Activated naive CD4-positive, alpha-beta T cell treated with Interleukin-2 at 50 U/mL for 16 hours (primary cell): ENCODE data around the gene GRPEL1.

Experiments used
- DNase-seq: peaks from one replicate; pipeline ENCODE4 v3.0.0-alpha.2; 2020

The GRPEL1 gene

GRCh38 chr4:7043284-7044136 is 24.4 kb downstream of the GRPEL1 start, which contains the start of gene TADA2B:
TSS of gene TADA2B (plus strand) at chr4:7043372. CDS start at chr4:7043580, 208 bp downstream.
- peak; percentile 59 for DNase-seq

GRCh38 chr4:7042503-7043283 is 25.2 kb downstream of the GRPEL1 start:
- peak; percentile 94 for DNase-seq

GRCh38 chr4:7041801-7042502 is 25.9 kb downstream of the GRPEL1 start:
- DNase-seq: no peak

DNA sequence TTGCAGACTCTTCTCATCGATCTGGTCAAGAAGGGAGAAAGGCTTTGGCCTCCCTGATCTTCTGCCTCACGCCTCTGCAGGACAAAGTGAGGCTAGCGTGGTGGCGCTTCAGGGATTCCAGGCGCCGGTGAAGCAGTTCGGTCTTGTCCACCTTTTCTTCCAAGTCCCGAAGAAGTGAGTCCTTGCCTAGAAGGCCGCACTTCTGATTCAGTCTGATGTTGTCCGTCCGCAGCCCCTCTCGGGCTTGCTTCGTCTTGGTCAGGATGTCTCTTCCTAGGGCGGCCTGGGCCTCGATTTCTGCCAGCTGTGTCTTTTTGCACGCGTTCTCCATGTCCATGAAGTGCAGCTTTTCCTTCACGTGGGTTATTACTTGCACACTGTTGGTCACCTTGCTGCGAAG is 26.6 kb downstream of the GRPEL1 start:
- DNase-seq: no peak

DNA sequence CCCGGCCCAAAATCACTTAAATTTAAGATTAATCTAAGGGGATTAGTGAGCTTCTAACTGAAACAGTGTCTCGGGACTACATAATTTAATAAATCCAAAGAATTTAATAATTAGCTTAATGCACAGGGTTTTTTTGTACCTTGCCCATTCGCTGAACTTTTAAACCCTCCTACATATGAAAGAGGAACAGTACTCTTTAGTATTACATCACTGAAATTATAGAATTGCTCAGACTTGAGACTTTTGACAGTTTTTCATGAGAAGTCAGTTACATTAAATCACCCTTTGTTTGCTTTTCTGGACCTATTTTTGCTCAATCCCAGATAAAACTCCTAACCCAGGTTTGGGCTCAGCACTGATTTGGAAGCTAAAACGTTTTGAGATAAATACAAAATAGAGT is 27.1 kb downstream of the GRPEL1 start:
- no peak for DNase-seq

DNA sequence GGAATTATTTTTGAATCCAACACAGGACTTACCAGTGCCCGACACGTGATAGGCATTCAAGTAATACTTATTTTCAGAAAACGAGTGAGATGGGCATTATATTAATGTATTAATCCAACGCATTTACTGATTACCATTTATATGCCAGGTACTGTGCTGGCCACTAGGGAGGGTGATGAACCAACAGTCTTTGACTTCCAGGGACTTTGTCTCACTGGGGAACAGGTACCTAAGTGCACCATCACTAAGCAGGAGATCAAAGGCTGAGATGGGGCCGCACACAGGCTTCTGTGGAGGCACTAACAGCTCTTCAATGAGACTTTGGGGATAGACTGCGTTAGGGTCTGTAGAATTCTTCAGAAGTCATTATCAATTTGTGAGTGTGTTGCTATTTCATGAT is 30.4 kb downstream of the GRPEL1 start:
- no peak for DNase-seq

DNA sequence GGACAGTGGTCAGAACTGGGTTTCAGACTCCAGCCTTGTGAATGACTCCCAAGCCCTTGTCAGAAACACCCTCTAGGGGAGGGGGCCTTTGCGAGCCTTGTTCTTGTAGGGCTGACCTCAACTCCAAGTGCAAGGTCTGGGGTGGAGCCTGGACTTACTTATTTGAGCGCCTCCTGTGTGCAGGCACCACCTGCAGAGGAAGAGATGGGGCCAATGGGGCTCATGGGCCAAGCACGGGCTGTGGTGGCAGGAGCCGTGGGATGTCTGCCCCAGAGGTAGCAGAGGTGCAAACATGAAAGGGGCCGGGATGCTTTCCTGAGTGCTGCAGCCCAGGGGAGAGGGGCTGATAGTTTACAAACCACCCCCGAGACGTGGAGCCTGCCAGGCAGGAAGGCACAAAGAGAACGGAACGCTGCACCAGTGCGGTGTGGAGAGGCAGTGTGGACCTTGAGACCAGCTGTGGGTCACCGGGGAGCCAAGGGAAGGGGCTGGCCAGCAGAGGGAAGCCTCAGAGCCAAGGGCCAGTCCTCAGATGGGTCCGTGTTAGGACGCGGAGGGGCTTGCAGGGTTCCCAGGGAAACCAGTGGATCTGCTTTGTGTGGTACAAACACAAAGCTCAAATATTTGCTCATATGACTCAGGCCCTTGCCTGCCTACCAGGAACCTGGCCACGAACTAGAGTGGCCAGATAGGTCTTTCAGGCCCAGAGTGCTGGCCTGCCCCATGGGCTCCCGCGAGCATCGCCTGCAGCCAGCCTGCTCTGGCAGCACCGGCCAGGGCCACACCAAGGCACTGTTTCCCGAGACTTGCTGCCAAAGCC is 33.4 kb downstream of the GRPEL1 start:
- DNase-seq: no peak

GRCh38 chr4:7032596-7032995 is 35.3 kb downstream of the GRPEL1 start:
- DNase-seq: no peak

- DNase-seq: no peak
Observed at GRCh38 chr4:7031558-7032449, 36.1 kb downstream of the GRPEL1 start.

DNA sequence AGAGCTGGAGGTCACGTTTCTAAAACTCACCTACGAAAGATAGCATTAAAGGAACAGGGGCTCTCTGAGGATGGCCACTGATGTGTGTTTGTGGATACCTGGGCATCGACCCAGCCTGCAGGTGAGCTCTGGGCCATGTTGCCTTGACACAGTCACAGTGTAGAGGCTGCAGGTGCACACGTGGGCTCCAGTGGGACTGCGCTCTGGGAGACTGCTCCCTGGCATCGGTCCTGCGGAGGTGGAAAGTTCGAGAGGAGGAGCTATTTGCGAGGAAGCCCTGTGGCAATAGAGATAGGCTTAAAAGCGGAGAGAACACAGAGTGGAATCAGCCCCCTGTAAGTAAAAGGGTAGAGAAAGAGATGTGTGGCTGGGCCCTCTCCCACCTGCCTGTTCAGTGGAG is 37.0 kb downstream of the GRPEL1 start:
- DNase-seq: no peak

DNA sequence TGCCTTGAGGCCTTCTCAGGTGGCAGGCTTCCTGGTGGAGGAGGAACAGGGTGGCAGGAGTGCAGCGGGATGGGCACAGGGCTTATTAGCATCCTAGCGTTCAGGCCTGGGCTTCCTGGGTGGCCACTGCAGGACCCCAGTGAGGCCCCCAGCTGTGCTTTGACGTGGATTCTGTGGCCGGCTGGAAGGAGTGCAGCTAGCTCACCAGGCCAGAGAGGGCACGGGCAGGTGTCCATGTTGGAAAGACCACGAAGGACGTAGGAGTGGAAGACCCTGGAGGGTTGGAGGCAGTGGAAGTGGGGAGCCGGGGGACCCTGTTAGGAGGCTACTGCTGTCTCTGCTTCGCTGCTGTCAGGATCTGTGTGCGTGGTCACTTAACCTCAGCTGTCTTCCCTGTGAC is 37.9 kb downstream of the GRPEL1 start:
- no peak for DNase-seq

DNA sequence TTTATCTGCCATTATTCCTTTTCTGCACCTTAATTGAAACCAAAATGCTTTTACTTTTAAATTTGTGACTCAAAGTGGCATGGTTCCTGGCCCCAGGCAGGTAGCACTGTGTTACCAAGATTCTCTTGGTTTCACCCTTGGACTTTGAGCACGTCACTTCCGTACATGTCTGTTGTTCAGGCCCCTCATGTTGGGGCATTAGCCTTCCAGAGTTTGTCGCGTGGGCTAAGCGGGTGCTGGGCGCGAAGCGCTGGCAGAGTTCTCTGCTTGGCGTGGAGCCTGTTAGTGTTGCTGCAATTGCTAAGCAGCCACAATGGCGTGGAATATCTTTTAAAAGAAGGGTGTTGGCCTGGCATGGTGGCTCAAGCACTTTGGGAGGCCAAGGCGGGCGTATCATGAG is 38.7 kb downstream of the GRPEL1 start:
- no peak for DNase-seq

DNA sequence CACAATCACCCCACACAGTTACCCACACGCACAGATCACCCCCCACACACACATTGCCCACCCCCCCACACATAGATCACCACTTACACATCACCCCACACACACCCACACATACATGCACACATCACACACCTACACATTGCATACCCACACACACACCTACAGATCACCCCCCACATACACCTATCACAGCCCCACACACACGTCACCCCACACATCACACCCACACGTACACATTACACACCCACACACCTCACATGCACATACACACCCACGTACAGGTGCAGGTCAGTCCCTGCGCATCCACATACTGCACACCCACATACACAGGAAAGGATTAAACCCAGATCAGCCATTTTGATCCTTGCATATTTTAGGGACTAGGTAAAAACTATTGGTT is 40.0 kb downstream of the GRPEL1 start:
- no peak for DNase-seq

DNA sequence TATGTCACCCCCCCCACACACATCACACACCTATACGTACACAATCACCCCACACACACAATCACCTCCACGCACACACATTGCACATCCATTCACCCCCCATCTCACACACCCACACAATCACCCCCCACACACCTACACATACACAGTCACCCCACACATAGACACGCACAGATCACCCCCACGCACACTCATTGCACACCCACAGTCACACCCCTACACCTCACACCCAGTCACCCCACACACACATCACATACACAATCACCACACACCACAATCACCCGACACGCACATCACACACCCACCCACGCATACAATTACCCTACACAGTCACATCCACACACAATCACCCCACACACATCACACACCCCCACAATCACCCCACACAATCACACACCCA is 40.6 kb downstream of the GRPEL1 start:
- DNase-seq: no peak

GRCh38 chr4:7026107-7026506 is 41.8 kb downstream of the GRPEL1 start:
- no peak for DNase-seq

DNA sequence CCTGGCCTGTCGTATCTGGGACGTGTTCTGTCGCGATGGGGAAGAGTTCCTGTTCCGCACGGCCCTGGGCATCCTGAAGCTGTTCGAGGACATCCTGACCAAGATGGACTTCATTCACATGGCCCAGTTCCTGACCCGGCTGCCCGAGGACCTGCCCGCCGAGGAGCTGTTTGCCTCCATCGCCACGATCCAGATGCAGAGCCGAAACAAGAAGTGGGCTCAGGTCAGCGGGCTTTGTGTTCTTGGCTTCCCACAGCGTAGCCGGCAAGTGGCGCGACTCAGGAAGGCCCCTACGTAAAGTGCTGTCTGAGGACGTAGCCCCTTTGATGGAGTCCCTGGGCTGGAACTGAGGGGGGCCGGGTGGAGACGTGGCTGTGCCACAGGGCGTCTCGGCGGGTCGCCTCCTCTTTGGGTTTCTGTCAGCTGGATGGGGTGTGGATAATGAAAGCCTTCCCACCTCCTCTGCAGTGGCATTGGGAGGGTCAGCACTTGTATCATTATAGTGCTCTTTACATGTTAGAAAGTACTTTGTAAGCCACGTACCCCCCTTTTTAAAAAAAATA is 42.7 kb downstream of the GRPEL1 start:
- DNase-seq: no peak

DNA sequence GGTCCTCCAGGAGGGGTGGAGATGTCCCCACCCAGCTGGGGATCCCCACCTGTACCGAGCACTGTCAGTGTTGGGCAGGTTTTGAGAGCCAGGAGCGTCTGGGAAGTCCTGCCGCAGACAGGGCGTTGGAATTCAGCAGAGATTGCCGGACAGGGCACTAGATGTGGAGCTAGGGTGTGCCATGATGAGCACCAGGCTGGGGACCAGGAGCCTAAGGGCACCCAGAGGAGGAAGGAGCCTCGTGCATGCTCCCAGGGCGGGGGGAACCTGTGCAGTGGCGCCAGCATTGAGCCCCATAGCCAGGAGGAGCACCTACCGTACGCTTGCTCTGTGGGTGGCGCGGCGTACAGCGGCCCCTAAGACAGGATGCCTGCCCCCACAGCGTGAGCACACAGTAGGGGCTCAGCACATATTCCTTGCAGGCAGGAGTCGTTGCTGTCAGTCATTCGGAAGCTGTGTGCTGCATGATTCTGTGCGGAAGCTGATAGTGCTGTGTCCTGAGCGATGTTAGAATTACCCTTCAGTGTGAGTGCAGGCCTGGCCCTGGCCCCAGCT is 43.5 kb downstream of the GRPEL1 start:
- no peak for DNase-seq

GRCh38 chr4:7023901-7024300 is 44.0 kb downstream of the GRPEL1 start:
- DNase-seq: no peak

DNA sequence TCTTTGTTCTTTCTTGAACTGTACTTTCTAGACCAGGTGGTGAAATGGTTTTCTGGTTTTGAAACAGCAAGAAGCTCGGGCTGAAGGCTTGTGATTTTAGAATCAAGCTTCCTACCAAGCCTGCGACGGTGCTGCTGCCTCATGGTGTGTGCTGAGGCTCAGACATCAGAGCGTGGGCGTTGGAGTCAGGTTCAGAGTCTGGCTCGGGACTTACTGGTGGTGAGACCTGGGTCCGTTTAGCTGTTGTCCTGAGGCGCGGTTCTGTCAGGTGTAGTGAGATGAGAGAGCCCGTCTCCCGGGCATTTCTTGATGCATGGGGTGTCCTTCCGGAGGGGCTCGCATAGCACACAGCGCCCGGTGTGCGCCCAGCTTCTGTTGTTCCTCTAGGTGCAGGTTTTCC is 44.4 kb downstream of the GRPEL1 start:
- DNase-seq: no peak

- no peak for DNase-seq
Observed at GRCh38 chr4:7021930-7022664, 45.8 kb downstream of the GRPEL1 start.
